ENCODE data around the gene OPTC.
"Not testable (repeated sequence)": the region's sequence is repeated elsewhere in the genome, so short reads cannot be mapped to it uniquely, and the experiment has no call there.

Gene OPTC, protein sequence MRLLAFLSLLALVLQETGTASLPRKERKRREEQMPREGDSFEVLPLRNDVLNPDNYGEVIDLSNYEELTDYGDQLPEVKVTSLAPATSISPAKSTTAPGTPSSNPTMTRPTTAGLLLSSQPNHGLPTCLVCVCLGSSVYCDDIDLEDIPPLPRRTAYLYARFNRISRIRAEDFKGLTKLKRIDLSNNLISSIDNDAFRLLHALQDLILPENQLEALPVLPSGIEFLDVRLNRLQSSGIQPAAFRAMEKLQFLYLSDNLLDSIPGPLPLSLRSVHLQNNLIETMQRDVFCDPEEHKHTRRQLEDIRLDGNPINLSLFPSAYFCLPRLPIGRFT

DNA sequence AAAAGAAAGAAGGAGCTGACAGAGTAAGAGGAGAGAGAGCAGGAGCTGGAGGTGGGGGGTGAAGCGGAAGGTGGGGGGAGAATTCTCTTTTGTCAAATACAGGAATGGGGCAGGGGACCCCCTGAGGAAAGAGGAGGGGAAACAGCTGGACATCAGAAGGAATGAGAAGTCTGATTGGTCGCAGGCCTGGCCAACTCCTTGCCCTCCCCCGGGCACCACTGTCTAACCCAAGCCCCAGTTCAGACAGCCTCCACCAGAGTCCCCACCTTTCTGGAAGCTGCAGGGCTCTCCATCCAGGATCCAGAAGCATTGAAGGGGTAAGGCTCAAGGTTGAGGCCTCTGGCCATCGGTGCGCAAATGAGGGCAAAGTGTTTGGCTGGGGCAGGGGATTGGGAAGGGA is at the start of gene OPTC:
Gene OPTC, plus strand, starts transcription at position 253 of the 400 bp plus-strand sequence. CDS start 1,853 bp downstream, outside the sequence.
- DNase-seq: no peak

DNA sequence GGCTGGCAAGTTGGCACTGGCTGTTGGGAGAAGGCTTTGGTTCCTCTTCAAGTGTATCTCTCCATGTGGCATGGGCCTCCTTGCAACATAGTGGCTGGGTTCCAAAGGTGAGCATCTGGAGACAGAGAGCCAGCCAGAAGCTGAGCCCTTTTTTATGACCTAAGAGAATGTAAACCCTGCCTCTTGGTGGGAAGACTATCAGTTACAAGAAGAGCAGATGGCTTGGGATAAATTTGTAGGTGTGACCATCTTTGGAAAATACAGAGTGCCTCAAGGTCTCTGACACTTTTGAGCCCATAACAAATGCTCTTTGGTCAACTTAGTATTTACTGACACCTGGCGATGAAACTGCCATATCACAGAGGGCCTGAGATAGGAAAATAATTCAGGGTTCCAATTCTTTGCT is 49.8 kb upstream of the OPTC start:
- no peak for DNase-seq

DNA sequence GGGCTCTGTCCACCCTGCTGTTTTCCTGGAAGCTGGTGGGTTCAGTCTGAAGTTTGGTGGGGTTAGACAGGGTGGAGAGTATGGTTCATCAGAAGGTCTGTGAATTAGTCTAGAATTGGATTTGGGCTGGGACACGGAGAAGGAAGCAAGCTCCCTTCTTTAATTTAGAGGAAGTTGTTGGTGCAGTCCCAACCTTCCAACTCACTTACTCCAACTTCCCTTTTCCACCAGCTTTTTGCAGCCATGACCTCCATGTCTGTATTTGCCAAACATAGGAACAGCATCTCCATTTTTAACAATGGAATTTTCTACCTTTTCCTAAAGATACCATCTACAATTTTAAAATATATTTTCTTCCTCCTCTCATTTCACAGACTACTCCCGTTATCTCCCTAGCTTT is 46.8 kb upstream of the OPTC start:
- DNase-seq: no peak

DNA sequence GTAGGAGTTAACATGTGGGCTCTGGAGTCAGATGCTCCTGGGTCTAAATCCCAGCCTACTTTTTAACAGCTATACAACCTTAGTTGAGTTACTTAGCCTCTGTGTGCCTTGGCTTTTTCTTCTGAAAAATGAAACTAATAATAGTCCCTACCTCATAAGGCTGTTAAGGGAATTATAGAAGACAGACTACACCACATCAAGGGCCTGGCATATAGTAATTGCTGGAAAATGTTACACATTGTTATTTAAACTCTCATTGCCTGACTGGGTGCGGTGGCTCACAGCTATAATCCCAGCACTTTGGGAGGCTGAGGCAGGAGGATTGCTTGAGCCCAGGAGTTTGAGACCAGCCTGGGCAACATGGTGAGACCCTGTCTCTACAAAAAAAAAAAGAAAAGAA is 46.4 kb upstream of the OPTC start:
- DNase-seq: not testable (repeated sequence)

DNA sequence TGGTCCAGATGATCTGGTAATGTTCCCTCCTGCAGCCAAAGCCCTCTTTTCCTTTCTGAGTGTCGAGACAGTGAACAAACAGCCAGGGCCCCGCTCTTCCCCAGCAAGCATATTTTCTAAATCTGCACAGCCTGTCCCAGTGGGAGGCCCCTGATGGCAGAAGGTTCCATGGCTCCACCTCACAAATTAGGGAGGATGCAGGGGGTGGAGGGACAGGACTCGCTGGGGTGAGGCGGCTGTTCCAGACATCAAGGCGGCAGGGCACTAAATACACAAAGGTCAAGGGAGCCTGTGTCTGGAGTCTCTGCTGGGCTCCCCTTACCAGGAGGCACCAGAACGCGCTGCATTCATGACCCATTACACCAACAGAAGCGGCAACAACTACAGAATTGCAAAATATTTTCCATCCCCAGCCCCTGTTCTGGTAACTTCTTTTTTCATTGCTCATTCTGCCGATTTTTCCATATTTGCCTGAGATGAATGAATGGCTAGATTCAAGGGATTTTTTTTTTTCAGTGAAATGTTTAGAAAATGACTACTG is 45.4 kb upstream of the OPTC start:
- no peak for DNase-seq

DNA sequence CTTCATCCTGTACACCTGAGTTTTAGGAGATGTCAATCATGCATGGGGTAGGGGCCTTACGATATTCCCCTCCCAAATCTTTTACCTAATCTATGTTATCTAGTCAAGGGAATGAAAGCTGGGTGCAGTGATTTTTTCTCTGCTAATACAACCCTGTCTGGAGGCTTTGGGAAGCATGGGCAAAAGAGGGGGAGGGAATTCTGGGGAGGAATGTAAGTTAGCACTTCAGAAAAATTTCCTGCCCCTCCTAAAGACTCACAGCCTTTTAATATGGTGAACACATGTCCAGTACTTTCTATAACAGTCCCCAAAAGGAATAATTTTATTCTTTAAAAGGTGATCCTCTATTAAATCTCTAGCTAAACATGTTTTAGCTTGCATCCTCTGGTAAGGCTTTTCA is 44.0 kb upstream of the OPTC start:
- no peak for DNase-seq

DNA sequence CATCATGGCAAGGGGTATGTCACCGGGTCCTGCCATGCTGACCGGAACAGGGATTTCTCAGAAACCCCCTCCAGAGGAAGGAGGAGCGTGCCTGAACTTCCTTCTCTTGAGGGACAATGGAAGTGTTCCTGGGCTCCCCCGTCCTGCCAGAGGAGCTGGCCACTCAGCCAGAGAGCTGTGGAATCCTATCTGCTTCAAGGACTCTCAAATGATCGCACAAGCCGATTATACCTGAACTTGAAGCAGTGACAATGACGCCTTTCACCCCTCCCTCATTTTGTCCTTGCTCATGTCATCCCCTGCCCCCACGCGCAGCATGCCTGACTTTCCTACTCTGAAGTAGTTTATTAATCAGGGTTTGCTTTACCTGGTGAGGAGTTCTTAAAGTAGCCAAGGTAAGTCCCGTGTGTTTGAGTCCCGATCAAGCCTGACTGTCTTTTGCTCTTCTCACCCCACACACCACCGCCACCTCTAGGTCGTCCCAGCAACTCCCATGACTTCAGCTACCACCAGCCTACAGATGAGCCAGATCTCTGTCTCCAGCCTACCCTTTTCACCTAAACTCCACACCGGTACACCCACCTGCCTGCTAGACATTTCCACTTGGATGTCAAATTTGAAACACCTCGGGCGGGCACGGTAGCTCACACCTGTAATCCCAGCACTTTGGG is 43.3 kb upstream of the OPTC start:
- no peak for DNase-seq

DNA sequence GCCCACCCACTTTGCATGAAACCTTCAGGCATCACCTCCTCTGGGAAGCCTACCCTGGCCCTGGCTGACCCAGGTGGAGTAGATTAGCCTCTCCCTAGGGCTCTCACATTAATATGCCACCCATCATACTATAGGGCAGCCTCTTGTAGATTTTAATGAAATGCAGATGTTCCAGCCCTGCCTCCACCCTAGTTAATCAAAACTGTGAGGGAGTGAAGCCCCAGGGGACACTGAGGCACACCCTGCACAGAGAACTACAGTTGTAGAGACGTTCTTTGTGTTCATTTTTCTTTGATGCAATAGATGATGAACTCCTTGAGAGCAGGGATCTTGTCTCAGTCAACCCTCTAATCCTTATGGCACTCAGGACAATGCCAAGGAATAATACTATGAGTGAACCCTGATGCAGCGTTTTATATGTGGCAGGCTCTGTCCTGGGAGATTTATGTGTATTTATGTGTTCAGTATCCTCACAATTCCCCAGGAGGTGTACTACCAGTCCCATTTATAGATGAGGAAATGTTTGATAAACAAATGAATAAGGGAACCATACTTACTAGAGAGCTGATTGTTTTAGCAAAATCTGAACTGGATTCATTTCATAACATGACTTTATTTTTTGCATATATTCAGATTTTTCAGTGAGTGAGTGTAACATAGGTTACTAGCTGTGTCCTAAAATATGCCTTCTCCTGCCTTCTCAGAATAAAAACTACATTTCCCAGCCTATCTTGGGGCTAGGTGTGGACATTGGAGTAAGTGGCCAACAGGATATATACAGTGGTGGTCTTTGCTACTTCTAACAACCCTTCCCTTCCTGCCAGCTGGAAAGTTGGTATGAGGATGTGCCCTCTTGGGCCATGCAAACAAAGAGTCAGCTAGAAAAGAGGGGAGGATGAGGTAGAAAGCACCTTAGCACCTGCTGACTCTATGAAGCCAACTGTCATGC is 41.8 kb upstream of the OPTC start:
- no peak for DNase-seq

DNA sequence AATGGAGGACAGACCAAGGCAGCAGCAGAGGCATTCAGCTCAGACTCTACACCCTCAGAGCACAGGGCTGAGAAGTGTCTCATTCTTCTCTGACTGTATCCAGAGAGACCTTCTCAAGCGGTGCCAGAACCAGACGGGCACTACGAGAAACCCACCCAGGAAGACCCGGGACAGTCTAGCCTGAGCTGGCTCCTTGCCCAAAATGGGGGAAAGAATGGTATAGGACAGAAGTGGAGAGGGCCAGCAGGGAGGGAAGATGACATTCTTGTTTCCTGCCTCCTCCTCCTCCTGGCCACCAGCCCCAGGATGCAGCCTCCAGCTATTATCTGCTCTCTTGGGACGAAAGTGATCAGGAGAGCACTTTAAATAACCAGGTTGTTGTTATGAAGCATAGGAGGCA is 40.9 kb upstream of the OPTC start:
- DNase-seq: no peak

DNA sequence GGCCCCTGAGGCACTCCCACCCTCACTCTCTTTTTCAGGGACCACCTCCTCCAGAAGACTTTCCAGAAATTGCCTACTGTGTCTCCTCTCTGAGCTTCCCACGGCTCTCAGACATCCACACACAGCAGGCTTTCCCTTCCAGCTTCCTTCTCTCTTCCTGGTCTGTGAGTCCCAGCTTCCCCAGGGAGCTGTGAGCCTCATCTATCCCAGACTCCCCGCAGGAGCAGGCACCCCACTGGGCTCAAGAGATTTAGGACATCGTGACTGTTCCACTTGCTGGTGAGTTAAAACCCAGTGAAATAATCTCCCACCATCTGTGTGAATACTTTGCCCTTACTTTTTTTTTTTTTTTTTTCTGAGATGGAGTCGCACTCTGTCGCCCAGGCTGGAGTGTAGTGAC is 40.3 kb upstream of the OPTC start:
- no peak for DNase-seq

DNA sequence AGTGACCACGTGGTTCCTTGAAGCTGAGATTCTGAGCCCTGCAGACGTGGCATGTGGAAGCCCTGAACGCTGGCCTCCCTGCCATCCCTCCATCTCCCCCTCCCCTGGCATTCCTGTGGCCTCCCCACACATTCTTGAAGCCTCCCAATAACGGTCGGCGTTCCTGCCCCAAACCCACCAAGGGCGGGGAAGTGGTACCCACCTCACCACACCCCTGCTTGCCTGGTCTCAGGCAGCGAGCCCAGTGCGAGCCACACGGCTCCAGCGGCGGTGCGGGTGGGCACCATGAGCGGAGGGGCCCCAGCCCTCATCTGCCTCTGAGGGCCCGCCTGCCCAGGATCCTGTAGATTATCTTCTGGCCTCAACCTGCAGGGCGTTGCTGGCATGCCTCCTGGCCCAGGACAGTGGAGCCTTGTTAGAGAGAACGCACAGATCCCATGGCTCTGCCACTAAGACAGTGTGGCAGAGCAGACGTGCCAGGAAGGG is 38.9 kb upstream of the OPTC start:
- DNase-seq: no peak

DNA sequence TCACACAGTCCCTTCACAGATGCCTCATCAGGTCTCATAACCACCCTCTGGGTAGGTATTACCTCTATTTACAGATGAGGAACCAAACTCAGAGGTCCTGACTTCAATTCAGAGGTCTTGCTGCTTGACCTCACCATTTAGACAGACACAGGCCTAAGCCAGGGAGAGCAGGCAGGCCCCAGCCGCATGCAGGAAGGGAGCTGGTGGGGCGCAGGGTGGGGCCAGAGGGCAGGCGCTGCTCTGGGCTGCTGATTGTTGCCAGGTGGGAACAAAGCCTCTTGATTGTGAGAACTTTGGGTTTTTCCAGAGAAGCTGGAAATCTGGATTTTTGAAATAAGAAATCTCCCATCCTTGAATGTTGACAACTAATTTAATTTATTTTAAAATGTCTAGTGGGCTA is 38.2 kb upstream of the OPTC start:
- DNase-seq: no peak

DNA sequence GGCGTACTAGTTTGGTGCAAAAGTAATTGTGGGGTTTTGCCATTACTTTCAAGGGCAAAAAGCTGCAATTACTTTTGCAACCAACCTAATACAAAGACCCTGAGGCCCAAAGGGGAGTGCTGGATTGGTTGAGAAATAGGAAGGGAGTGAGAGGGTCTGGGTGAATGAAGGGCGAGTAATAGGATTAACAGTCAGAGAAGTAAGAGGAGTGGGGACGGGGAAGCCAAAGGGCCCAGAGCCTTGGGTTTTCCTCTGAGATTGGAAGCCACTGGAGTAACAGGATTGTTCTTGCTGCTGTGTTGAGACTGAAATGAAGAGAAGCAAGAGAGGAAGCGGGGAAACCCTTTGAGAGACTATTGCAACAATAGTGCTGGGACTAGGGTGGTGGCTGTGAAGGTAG is 37.4 kb upstream of the OPTC start:
- no peak for DNase-seq

DNA sequence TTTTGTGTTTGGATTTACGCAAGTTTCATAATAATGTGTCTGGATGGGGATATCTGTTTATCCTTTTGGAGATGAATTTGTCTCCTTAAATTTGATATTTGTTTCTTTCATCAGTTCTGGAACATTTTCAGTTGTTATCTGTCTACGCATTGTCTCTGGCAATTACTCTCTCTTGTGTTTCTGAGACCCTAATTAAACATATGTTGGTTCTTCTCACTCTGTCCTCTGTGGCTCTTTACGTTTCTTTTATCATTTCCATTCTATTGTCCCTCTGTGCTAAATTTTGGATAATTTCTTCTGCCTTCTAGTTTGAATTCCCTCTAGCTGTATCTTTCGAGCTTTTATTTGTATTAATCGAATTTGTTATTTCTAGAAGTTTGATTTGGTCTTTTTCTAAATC is 35.9 kb upstream of the OPTC start:
- no peak for DNase-seq

DNA sequence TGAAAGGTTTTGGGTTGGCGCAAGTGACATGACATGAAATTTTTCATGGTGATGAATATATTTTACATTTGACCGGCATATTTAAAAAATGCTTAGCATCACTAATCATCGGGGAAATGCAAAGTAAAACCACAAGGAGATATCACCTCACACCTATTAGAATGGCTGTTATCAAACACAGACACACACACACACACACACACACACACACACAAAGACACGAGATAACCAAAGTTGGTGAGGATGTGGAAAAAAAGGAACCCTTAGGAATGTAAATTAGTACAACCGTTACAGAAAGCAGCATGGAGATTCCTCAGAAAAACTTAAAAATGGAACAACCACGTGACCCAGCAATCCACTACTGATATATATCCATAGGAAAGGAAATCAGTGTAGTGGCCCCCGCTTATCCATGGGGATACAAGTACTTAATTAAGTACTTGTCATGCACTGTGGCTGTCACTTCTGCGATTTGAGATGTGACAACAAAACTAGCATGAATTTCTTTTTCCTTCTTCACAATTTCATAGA is 34.2 kb upstream of the OPTC start:
- no peak for DNase-seq

DNA sequence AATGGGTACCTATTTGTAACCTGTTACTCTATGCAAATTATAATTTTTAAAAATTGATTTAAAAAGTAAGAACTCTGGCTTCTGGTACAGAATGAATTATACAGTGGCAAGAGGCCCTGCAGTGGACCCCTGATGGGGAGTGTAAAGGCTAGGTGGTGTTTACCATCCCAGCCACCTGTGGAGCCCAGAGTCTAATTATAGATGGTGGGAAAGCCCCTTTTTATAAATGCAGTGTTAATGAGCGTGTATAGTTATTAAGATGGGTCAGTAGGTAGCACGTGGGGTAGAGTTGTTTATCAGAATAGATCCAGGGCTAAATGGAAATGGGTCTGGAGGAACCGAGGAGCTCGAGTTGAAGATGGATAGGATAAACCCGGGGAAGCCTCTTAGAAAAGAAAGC is 32.2 kb upstream of the OPTC start:
- no peak for DNase-seq

DNA sequence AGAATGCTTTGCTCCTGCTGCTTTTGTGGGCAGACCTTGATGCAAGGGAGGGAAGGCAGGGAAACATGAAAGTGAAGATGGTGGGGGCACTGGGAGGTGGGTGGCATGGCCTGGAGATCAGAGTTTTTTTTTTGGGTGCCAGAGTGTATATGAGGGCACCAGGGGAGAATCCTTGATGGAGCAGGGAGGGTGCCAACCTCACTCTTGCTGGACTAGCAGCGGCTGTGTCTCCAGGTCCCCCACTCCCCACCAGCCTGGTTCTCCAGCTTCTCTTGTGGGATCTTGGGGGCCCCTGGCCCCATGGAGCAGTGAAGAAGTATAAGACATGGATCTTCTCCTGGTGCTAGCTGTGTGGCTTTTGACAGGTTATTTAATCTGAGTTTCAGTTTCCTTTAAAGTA is 31.8 kb upstream of the OPTC start:
- no peak for DNase-seq

DNA sequence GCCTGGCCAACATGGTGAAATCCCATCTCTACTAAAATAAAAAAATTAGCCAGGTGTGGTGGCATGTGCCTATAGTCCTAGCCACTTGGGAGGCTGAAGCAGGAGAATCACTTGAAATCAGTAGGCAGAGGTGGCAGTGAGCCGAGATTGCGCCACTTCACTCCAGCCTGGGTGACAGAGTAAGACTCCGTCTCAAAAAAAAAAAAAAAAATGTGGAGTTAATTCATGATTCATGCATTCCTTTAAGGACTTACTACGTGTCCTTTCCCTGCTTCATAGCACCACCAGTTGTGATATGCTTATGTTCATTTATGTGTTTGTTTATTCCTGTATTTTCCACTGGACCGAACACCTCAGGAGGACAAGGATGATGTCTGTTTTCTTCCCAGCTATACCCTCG is 31.1 kb upstream of the OPTC start:
- DNase-seq: no peak

DNA sequence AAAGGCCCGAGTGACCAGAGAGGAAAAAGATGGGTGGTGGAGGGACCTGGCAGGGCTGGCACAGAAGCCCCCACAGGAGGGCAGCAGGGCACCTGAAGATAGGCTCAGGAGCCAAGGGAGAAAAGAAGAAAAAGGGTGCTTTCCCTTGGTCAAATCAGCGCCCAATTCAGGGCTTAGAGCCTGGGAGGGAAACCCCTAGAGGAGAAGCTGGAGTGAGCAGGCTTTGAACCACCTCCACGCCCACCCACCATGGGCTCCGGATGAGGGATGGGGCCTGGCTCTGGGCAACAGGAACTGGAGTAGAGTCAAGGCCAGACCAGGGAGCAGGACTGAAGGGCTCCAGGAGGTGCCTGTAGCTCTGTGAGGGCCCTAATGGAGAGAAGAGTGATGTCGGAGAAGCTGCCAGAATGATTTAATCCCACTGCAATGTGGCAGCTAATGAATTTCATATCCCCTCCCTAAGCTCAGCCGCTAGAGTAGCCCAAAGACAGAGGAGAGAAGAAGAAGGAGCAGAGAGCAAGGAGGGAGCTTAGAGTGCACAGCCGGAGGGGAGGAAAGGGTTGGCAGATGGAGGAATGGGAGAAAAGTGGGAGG is 30.4 kb upstream of the OPTC start:
- no peak for DNase-seq

DNA sequence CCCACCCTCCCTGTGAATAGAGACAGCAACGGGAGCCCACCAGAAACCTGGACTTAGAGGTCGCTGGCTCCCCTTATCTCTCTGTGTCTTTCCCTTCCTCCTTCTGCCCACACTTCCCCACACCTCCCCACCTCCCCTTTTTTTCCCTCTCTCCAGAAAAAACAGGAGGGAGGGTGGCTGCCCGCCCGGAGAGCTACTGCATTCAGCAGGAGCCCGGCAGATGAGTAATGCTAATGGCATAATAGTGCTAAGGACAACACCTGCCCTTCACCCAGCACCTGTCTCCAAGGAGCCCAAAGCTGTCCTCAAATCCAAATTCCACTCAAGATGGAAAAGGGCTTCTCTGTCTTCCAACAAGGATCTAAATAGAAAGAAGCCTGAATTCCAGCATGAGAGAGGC is 29.7 kb upstream of the OPTC start:
- DNase-seq: no peak

DNA sequence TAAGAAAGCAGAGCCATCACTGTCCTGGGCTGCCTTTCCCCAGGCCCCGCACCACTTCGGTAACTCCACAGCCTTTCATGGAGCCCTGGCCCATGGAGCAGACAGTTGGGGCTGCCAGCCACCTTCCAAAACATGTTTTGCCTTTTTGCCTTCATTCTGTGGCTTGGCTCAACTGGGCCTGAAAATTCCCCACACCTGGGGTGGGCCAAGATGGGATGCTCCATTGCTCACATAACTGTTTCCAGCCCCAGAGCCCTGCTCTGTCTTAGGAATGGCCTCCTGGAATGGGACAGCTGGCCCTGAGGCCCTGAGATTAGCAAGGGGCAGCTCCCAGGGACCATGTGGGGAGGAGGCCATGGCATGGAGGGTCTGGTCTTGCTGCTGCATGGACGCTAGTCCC is 29.2 kb upstream of the OPTC start:
- no peak for DNase-seq

DNA sequence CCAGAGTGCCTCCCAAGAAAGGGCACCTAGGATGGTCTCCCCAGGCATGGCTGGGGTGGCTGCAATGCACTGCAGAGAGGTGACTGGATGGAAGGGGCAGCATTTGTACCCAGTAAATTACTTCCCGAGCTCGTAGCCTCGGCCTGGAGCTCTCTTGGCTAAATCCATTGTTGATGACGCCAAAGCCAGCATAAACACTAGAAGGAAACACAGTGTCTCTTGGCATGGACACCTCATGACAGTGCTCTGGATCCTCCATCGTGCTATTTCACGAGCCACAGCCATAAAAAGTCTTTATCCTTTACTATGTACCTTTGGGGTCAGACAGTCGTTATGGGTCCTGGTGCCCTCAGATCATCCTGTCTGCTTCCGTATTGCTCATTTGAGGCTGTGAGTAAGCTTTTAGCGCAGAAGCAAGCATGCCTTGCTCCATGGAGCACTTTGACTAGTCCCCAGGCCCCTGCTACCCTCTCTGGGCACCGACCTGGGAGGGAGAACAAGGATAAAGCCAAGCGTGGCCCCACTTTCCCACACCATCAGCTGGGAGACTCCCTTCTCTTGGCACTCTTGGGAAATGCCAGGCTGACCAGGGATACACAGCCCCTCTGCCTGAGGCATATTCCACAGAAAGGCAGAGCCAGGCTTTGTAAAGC is 28.7 kb upstream of the OPTC start:
- no peak for DNase-seq
